ENCODE data around the gene KCTD1. TPM values are rescaled to one million over a fixed set of nuclear protein-coding genes. Genes with fewer than 3 reads are reported as not detected.

The KCTD1 gene
- total and polyA plus RNA-seq, 4 donors, result 4.0 to 17.5 (median 9.2) TPM

DNA sequence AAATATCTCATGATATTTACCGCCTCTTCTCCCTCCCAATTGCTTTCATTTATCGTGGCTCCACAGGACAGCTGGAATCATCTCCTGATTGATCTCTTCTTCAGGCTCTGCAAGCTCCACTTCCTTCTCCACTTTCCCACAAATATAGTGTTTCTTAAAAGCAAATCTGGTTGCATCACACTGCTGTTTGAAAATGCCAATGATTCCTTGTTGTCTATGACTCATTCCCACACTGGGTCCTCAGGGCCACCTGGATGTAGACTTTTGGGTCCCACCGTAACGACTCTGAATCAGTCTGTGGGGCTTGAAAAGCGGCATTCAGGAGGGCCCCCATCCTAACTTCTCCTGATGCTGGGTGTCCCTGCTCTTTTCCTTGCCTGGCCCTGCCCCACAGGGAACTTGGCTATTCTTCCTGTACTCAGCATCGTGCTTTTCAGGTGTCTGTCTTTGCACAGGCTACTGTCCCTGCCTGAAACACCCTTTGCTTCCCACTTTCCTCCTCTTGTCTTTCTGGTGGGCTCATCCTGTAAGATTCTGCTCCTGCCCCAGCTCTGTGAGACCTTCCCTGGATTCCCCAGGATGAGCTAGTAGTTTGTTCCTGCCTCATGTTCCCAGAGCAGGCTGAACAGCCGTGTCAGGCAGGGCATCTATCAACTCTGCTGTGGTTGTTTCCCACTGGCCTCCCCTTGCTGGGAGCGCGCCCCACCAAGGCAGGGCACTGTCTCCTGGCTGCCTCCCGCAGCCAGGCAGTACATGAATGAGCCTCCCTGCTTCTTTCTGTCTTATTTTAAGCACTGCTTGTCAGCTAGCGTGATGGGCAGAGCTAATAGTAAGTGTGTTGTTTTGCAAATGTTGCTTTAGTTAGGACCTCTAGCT lies 111.9 kb downstream of the KCTD1 start:
- no peak for DNase-seq
- WGBS, 2 donors, result 78 to 84% methylated on average over 11 of the region's 11 CpGs
- H3K9me3 ChIP-seq (ENCODE audit: control insufficient read depth in 4 of 4, insufficient read depth in 3 of 4, low read length in 3 of 4), result peaks cover 0 to 1% (median 0%) of the 10 kb centered on the region in 4 donors
- no peak overlapping the region for H3K9ac ChIP-seq (ENCODE audit: insufficient read depth in 1 of 2, low read length in 2 of 2)
- H3K36me3 ChIP-seq (ENCODE audit: control insufficient read depth in 4 of 4, insufficient read depth in 4 of 4, low read length in 4 of 4), result no peaks in the 10 kb centered on the region
- no peak overlapping the region for H3K4me3 ChIP-seq
- H3K27ac ChIP-seq (ENCODE audit: low read depth in 1 of 2, low read length in 1 of 2), result no peak overlapping the region
- TF ChIP-seq, protein P1, sequence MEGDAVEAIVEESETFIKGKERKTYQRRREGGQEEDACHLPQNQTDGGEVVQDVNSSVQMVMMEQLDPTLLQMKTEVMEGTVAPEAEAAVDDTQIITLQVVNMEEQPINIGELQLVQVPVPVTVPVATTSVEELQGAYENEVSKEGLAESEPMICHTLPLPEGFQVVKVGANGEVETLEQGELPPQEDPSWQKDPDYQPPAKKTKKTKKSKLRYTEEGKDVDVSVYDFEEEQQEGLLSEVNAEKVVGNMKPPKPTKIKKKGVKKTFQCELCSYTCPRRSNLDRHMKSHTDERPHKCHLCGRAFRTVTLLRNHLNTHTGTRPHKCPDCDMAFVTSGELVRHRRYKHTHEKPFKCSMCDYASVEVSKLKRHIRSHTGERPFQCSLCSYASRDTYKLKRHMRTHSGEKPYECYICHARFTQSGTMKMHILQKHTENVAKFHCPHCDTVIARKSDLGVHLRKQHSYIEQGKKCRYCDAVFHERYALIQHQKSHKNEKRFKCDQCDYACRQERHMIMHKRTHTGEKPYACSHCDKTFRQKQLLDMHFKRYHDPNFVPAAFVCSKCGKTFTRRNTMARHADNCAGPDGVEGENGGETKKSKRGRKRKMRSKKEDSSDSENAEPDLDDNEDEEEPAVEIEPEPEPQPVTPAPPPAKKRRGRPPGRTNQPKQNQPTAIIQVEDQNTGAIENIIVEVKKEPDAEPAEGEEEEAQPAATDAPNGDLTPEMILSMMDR (IDR thresholded peaks at IDR 0.05; ENCODE audit: control extremely low read depth, extremely low read depth), result no peak
- H3K27me3 ChIP-seq (ENCODE audit: control insufficient read depth in 3 of 3, insufficient read depth in 3 of 3, low read length in 2 of 3), result no peaks in the 10 kb centered on the region
- no peak for ATAC-seq (ENCODE audit: insufficient read depth, low FRiP score)
- H3K4me1 ChIP-seq (ENCODE audit: control insufficient read depth in 5 of 5, insufficient read depth in 5 of 5, low read length in 5 of 5), result peaks cover 0 to 3% (median 2%) of the 10 kb centered on the region in 5 donors

DNA sequence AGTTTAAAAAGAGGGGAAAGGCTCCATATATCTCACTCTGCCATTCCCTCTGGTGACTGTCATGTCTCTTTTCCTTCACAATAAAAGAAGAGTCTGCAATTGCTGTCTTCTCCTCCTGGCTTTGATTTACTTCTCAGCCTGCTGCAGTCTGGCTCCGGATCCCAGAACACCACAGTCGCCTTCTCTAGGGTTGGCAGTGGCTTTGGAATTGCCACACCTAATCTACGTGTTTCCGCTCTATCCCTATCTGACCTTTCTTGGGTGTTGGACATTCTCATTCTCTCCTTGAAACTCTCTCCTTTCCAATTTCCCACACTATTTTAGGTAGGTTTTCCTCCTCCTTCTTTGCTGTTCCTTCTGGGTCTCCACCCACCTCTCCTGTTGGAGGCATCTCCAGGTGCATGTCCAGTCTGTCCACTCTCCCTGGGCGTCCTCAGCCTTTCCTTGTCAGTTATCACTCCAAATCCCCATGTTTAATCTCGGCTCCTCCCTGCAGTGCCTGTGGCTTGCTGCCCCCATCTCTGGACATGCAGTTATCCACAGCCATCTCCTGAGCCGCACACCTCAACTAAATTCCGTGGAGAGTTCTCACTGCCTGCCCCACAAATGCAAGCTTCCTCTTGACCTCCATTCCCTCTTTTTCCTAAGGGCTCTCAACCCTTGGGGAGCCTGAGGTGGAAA lies 112.8 kb downstream of the KCTD1 start:
- ATAC-seq (ENCODE audit: insufficient read depth, low FRiP score), result no peak
- Histone ChIP-seq H3K36me3 (ENCODE audit: control insufficient read depth in 4 of 4, insufficient read depth in 4 of 4, low read length in 4 of 4) (no peaks in the 10 kb centered on the region), H3K4me3 (no peak overlapping the region), H3K9me3 (ENCODE audit: control insufficient read depth in 4 of 4, insufficient read depth in 3 of 4, low read length in 3 of 4) (peaks cover 0 to 1% (median 0%) of the 10 kb centered on the region in 4 donors), H3K9ac (ENCODE audit: insufficient read depth in 1 of 2, low read length in 2 of 2) (no peak overlapping the region), H3K27me3 (ENCODE audit: control insufficient read depth in 3 of 3, insufficient read depth in 3 of 3, low read length in 2 of 3) (no peaks in the 10 kb centered on the region), H3K27ac (ENCODE audit: low read depth in 1 of 2, low read length in 1 of 2) (no peak overlapping the region), H3K4me1 (ENCODE audit: control insufficient read depth in 5 of 5, insufficient read depth in 5 of 5, low read length in 5 of 5) (peaks cover 0 to 3% (median 0%) of the 10 kb centered on the region in 5 donors)
- no peak for DNase-seq
- WGBS, 2 donors, result 86 to 89% methylated on average over 8 of the region's 8 CpGs
- TF ChIP-seq, protein P1 (IDR thresholded peaks at IDR 0.05; ENCODE audit: control extremely low read depth, extremely low read depth), result no peak

GRCh38 chr18:26434887-26435286 lies 113.5 kb downstream of the KCTD1 start:
- H3K27me3 ChIP-seq (ENCODE audit: control insufficient read depth in 3 of 3, insufficient read depth in 3 of 3, low read length in 2 of 3), result no peaks in the 10 kb centered on the region
- 82 to 90% methylated on average over 2 of the region's 2 CpGs for whole genome bisulfite sequencing, 2 donors
- DNase-seq (no peak), ATAC-seq (ENCODE audit: insufficient read depth, low FRiP score) (no peak)
- H3K9ac ChIP-seq (ENCODE audit: insufficient read depth in 1 of 2, low read length in 2 of 2), result no peak overlapping the region
- no peak overlapping the region for H3K4me3 ChIP-seq
- H3K27ac ChIP-seq (ENCODE audit: low read depth in 1 of 2, low read length in 1 of 2), result no peak overlapping the region
- peaks cover 0 to 3% (median 0%) of the 10 kb centered on the region in 5 donors for H3K4me1 ChIP-seq (ENCODE audit: control insufficient read depth in 5 of 5, insufficient read depth in 5 of 5, low read length in 5 of 5)
- H3K9me3 ChIP-seq (ENCODE audit: control insufficient read depth in 4 of 4, insufficient read depth in 3 of 4, low read length in 3 of 4), result no peaks in the 10 kb centered on the region
- H3K36me3 ChIP-seq (ENCODE audit: control insufficient read depth in 4 of 4, insufficient read depth in 4 of 4, low read length in 4 of 4), result no peaks in the 10 kb centered on the region
- TF ChIP-seq, protein P1 (IDR thresholded peaks at IDR 0.05; ENCODE audit: control extremely low read depth, extremely low read depth), result no peak
